Measurements from ENCODE around the gene SGSM1.

Gene SGSM1

DNA sequence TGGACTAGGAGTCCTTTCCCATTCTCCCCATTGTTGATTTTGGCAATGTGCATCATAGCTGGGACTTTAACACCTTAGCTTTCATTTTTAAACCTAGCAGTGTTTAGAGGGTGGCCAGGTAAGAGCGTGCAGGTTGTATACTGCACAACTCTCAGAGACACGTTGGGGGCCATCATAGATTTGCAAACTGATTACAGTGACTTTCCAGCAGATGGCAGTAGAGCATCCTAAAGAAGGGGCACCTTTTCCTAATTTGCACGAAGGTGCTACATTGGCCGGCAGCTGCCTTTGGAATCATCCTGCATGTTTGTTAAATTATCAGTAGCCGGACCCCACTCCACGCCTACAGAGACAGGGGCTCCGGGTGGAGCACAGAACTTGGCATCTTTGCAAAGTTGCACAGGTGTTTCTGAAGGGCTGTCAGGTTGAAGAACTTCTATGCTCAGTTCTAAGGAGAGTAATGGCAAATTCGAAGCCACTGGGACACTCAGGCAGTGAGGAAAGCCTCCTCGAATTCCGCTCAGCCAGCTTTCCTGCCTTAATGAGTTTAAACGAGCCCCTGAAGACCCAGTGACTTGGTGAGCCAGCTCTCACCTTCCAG is 132.8 kb downstream of the SGSM1 start:
- H3K4me3 ChIP-seq: no peak overlapping the region
- TF ChIP-seq, protein P1, sequence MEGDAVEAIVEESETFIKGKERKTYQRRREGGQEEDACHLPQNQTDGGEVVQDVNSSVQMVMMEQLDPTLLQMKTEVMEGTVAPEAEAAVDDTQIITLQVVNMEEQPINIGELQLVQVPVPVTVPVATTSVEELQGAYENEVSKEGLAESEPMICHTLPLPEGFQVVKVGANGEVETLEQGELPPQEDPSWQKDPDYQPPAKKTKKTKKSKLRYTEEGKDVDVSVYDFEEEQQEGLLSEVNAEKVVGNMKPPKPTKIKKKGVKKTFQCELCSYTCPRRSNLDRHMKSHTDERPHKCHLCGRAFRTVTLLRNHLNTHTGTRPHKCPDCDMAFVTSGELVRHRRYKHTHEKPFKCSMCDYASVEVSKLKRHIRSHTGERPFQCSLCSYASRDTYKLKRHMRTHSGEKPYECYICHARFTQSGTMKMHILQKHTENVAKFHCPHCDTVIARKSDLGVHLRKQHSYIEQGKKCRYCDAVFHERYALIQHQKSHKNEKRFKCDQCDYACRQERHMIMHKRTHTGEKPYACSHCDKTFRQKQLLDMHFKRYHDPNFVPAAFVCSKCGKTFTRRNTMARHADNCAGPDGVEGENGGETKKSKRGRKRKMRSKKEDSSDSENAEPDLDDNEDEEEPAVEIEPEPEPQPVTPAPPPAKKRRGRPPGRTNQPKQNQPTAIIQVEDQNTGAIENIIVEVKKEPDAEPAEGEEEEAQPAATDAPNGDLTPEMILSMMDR (IDR thresholded peaks at IDR 0.05): peak; percentile 58
- no peak overlapping the region for H3K27ac ChIP-seq
- no peak for DNase-seq (ENCODE audit: low spot score)

DNA sequence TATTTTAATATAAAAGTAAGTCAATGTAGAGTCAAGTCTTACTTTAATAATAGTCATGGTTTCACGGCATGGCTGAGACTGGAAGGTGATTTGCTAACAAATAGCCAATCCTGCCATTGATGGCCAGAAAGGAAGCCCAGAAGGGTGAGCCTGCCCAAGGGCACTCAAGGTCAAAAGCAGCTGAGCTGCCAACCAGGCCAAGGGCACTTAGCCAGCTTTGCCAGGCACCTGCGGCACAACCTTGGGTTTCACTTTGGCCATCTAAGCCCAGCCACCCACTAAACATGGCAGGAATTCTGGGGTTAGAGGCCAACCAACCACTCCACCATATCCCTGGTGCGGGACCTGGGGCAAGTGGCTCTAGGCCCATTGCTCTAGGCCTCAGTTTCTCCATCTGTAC is 136.3 kb downstream of the SGSM1 start:
- H3K27ac ChIP-seq: no peak overlapping the region
- no peak overlapping the region for H3K4me3 ChIP-seq
- TF ChIP-seq, protein P1 (IDR thresholded peaks at IDR 0.05): no peak

DNA sequence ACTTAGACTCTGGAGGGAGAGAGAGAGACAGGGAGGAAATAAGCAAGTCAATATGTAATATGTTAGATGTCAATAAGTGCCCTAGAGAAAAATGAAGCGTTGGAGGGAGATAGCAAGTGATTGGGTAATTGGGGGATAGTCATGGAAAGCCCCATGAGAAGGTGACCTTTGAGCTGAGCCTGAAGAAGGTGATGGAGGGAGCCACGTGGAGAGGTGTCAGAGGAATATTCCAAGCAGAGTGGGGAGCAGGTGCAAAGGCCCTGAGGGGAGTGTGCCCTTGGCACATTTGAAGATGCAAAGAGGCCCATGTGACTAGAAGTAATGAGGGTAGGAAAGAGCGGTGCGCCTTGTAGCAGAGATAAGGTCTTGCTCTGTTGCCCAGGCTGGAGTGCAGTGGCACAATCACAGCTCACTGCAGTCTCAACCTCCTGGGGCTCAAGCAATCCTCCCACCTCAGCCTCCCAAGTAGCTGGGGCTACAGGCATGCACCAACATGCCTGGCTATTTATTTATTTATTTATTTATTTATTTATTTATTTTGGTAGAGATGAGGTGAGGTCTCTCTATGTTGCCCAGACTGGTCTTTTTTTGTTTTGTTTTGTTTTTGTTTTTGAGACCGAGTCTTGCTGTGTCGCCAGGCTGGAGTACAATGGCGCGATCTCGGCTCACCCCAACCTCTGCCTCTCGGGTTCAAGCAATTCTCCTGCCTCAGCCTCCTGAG is 138.4 kb downstream of the SGSM1 start:
- no peak for DNase-seq (ENCODE audit: low spot score)
- TF ChIP-seq, protein P1 (IDR thresholded peaks at IDR 0.05): no peak
- H3K27ac ChIP-seq: no peak overlapping the region
- no peak overlapping the region for H3K4me3 ChIP-seq

More for the DNA sequence above, 136.3 kb downstream of the SGSM1 start:
- no peak for DNase-seq (ENCODE audit: low spot score)

DNA sequence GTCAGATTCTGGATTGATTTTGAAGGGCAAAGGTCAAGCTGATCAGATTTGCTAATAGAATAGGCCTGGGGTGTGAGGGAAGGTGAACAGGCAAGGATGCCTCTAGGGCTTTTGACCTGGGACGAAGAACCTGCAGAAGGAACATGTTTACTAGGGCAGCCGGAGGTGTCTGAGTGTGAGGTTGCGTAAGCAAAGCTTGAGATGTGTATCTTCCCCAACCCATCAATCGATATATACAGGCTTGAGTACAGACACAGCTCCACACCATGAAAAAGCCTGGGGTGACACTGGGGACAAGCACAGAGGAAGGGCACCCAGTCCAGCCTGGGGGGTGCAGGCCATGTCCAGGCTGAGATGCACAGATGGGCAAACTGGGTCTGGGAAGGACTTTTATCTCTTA is 139.4 kb downstream of the SGSM1 start:
- H3K27ac ChIP-seq: no peak overlapping the region
- no peak overlapping the region for H3K4me3 ChIP-seq
- TF ChIP-seq, protein P1 (IDR thresholded peaks at IDR 0.05): no peak
- no peak for DNase-seq (ENCODE audit: low spot score)

GRCh38 chr22:24947383-24947782 is 141.4 kb downstream of the SGSM1 start:
- no peak for DNase-seq (ENCODE audit: low spot score)
- Histone ChIP-seq H3K27ac (no peak overlapping the region), H3K4me3 (no peak overlapping the region)
- TF ChIP-seq, protein P1 (IDR thresholded peaks at IDR 0.05): no peak

DNA sequence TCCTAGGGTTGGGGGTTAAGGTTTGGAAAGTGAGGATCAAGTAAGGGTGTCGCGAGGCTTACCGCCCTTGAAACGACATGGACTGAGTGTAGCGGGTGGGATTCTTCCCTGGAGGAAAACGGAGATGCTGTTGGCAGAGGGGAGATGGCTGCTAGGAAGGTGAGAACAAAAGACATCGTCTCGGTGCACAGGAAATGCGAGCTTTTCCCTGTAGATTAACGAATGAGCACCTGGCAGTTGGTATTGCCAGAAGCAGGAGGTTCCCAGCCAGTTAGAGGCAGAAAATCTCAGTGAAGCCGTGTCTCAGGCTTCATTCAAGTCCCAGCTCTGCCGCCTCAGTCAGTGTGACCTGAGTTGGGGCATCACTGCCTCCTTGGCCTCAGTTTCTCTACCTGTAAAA is 141.9 kb downstream of the SGSM1 start:
- H3K27ac ChIP-seq: no peak overlapping the region
- DNase-seq (ENCODE audit: low spot score): no peak
- TF ChIP-seq, protein P1 (IDR thresholded peaks at IDR 0.05): no peak
- no peak overlapping the region for H3K4me3 ChIP-seq

All from coronary artery (tissue), 2 donors.